Measurements from ENCODE around the gene ASPSCR1.

The ASPSCR1 gene

GRCh38 chr17:81956607-81957589 lies 20.5 kb upstream of the ASPSCR1 start:
- TF ChIP-seq SIN3A (IDR thresholded peaks at IDR 0.05; ENCODE audit: borderline replicate concordance, insufficient read depth, low read length) (no peak), POLR2AphosphoS5 (IDR thresholded peaks at IDR 0.05; ENCODE audit: low read depth, low read length) (no peak), REST (IDR thresholded peaks at IDR 0.05; ENCODE audit: insufficient read depth in 1 of 2, low read depth in 2 of 2, low read length in 2 of 2) (no peak), TAF1 (IDR thresholded peaks at IDR 0.05; ENCODE audit: borderline replicate concordance, insufficient read depth, low read length) (no peak), FOXP2 (optimal IDR thresholded peaks at IDR 0.05; ENCODE audit: borderline replicate concordance, extremely low read depth, extremely low read length, insufficient read depth) (no peak)

GRCh38 chr17:81957691-81958432 lies 19.6 kb upstream of the ASPSCR1 start:
- TF ChIP-seq REST (IDR thresholded peaks at IDR 0.05; ENCODE audit: insufficient read depth in 1 of 2, low read depth in 2 of 2, low read length in 2 of 2) (no peak), POLR2AphosphoS5 (IDR thresholded peaks at IDR 0.05; ENCODE audit: low read depth, low read length) (no peak), SIN3A (IDR thresholded peaks at IDR 0.05; ENCODE audit: borderline replicate concordance, insufficient read depth, low read length) (no peak), TAF1 (IDR thresholded peaks at IDR 0.05; ENCODE audit: borderline replicate concordance, insufficient read depth, low read length) (no peak), FOXP2 (optimal IDR thresholded peaks at IDR 0.05; ENCODE audit: borderline replicate concordance, extremely low read depth, extremely low read length, insufficient read depth) (no peak)

- TF ChIP-seq REST (IDR thresholded peaks at IDR 0.05; ENCODE audit: insufficient read depth in 1 of 2, low read depth in 2 of 2, low read length in 2 of 2), result no peak
These were observed 18.6 kb upstream of the ASPSCR1 start for GRCh38 chr17:81958633-81959342.

- TF ChIP-seq POLR2AphosphoS5 (IDR thresholded peaks at IDR 0.05; ENCODE audit: low read depth, low read length), result no peak
- TF ChIP-seq SIN3A (IDR thresholded peaks at IDR 0.05; ENCODE audit: borderline replicate concordance, insufficient read depth, low read length), result no peak
- no peak for TF ChIP-seq REST (IDR thresholded peaks at IDR 0.05; ENCODE audit: insufficient read depth in 1 of 2, low read depth in 2 of 2, low read length in 2 of 2)
- TF ChIP-seq FOXP2 (optimal IDR thresholded peaks at IDR 0.05; ENCODE audit: borderline replicate concordance, extremely low read depth, extremely low read length, insufficient read depth), result peak; percentile 81
These were observed 17.9 kb upstream of the ASPSCR1 start for GRCh38 chr17:81959362-81960129.
